ENCODE results near the gene RUBCNL. TPM values are rescaled to one million over a fixed set of nuclear protein-coding genes. Genes with fewer than 3 reads are reported as not detected.

The RUBCNL gene
- total RNA-seq, 3 donors from 2014 or later, result 13.5 to 35.2 (median 32.6) TPM

- Histone ChIP-seq H3K4me3 (no peak overlapping the region), H3K4me1 (ENCODE audit: low read depth) (no peaks in the 10 kb centered on the region), H3K36me3 (ENCODE audit: low read depth) (no peaks in the 10 kb centered on the region), H3K9me3 (no peaks in the 10 kb centered on the region)
- ATAC-seq, result no peak
- no peak for DNase-seq
- intact Hi-C loops (cut with DNase I, micrococcal nuclease), result no loop called here
- TF ChIP-seq CTCF (IDR thresholded peaks at IDR 0.05), result no peak
Observed at GRCh38 chr13:46402178-46402577, 15.1 kb upstream of the RUBCNL start.

DNA sequence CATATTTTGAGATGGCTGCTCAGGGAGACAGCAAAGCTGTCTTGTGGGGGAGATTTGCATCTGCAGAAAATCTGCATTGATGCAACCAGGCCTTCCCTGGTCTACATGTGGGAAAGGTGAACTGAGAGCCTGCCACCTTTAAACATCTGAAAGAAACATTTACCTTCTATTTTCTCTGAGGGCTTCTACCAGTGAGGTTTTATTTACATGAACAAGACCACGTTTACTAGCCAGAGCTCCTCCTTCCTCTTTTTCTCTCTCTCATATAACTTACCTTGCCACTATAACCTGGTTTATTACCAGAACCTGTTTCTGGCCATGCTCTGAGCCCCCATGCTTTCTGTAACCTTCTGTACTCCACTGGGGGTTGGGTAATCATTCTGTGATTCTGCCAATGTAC is 14.4 kb upstream of the RUBCNL start:
- ATAC-seq, result peak; percentile 23
- intact Hi-C loops (cut with DNase I, micrococcal nuclease), result no loop called here

DNA sequence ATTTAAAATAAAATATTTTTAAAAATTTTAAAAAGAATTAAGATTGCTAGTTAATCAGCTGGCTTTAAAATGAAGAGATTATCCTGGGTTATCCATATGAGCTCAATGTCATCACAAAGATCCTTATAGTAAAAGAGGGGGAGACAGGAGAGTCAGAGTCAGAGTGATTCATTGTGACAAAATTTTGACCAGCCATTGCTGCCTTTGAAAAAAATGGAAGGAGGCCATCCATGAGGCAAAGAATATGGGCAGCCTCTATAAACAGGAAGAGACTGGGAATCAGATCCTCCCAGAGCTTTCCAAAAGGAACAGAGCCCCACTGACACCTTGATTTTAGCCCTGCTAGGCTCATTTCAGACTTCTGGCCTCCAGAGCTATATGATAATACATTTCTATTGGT is 9.3 kb upstream of the RUBCNL start:
- intact Hi-C loops (cut with DNase I, micrococcal nuclease), result no loop called here
- Histone ChIP-seq H3K4me1 (ENCODE audit: low read depth) (no peaks in the 10 kb centered on the region), H3K9me3 (no peaks in the 10 kb centered on the region), H3K4me3 (no peak overlapping the region), H3K36me3 (ENCODE audit: low read depth) (no peaks in the 10 kb centered on the region)
- DNase-seq (no peak), ATAC-seq (no peak)
- TF ChIP-seq CTCF (IDR thresholded peaks at IDR 0.05), result no peak

More for the DNA sequence above, 14.4 kb upstream of the RUBCNL start:
- no peak for DNase-seq
- H3K36me3 ChIP-seq (ENCODE audit: low read depth), result no peaks in the 10 kb centered on the region
- no peaks in the 10 kb centered on the region for H3K9me3 ChIP-seq
- no peaks in the 10 kb centered on the region for H3K4me1 ChIP-seq (ENCODE audit: low read depth)
- TF ChIP-seq CTCF (IDR thresholded peaks at IDR 0.05), result no peak
- H3K4me3 ChIP-seq, result no peak overlapping the region

DNA sequence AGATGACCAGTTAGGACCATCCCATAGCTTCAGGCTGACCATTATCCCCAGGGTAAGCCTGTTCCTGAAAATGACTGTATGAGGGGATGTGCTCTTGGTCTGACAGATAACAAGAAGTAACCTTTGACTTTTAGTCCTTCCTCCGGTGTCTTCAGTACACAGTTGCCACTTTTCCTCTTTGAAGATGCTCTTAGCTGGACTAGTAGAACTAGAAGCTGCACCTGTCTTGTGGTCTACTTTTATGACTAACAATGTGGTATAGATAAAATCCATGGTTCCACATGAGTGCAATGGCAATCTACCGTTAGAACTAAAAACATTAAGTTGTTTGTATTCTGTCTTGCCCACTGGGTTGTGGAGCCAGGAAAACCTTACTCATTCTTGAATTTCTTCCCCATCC is 5.9 kb upstream of the RUBCNL start:
- H3K4me3 ChIP-seq, result no peak overlapping the region
- no peaks in the 10 kb centered on the region for H3K9me3 ChIP-seq
- H3K4me1 ChIP-seq (ENCODE audit: low read depth), result peaks cover 19% of the 10 kb centered on the region
- no peak for ATAC-seq
- no peak for TF ChIP-seq CTCF (IDR thresholded peaks at IDR 0.05)
- DNase-seq, result no peak
- intact Hi-C loops (cut with DNase I, micrococcal nuclease), result no loop called here
- H3K36me3 ChIP-seq (ENCODE audit: low read depth), result no peaks in the 10 kb centered on the region

- H3K4me3 ChIP-seq, result no peak overlapping the region
- DNase-seq (peak; percentile 63 to 67 (median 65)), ATAC-seq (peak; percentile 49)
- H3K9me3 ChIP-seq, result no peaks in the 10 kb centered on the region
- H3K36me3 ChIP-seq (ENCODE audit: low read depth), result no peaks in the 10 kb centered on the region
- H3K4me1 ChIP-seq (ENCODE audit: low read depth), result peaks cover 20% of the 10 kb centered on the region
- intact Hi-C loops (cut with DNase I, micrococcal nuclease), result no loop called here
- TF ChIP-seq CTCF (IDR thresholded peaks at IDR 0.05), result no peak
Observed at GRCh38 chr13:46389457-46390451, 2.7 kb upstream of the RUBCNL start.

Data from mucosa of descending colon (tissue), 3 donors.